GM12891 (cell line): ENCODE results near the gene KLK3.

Source experiments
- DNase-seq: peaks from one replicate; pipeline ENCODE4 v3.0.0; 2011; ENCODE audit warnings: low spot score; ENCODE audit not compliant: insufficient read length
- FAIRE-seq: peaks from 2 replicates; lab custom pipeline; 2011; peaks lifted over from hg19 to GRCh38; lab: Jason Lieb, UNC
- PAX5 ChIP-seq: IDR thresholded peaks from 2 replicates; pipeline ENCODE4 v1.6.1; 2011; ENCODE audit warnings: low read length, moderate library complexity, mild to moderate bottlenecking; ENCODE audit not compliant: insufficient read depth, severe bottlenecking
- POLR2A ChIP-seq: IDR thresholded peaks from 2 replicates; pipeline ENCODE4 v1.6.1; 2011; ENCODE audit warnings: low read depth, low read length, control low read depth
- POLR2AphosphoS5 ChIP-seq: IDR thresholded peaks from 2 replicates; pipeline ENCODE4 v1.6.1; 2011; ENCODE audit warnings: low read depth, low read length, control low read depth
- POU2F2 ChIP-seq: IDR thresholded peaks from 2 replicates; pipeline ENCODE4 v1.6.1; 2011; ENCODE audit warnings: low read depth, mild to moderate bottlenecking, control low read depth, low read length, moderate library complexity
- SPI1 ChIP-seq: IDR thresholded peaks from 2 replicates; pipeline ENCODE4 v1.6.1; 2011; ENCODE audit warnings: low read depth, low read length, control low read depth
- TAF1 ChIP-seq: IDR thresholded peaks from 2 replicates; pipeline ENCODE4 v1.6.1; 2011; ENCODE audit warnings: low read depth, low read length, control low read depth

The KLK3 gene

DNA sequence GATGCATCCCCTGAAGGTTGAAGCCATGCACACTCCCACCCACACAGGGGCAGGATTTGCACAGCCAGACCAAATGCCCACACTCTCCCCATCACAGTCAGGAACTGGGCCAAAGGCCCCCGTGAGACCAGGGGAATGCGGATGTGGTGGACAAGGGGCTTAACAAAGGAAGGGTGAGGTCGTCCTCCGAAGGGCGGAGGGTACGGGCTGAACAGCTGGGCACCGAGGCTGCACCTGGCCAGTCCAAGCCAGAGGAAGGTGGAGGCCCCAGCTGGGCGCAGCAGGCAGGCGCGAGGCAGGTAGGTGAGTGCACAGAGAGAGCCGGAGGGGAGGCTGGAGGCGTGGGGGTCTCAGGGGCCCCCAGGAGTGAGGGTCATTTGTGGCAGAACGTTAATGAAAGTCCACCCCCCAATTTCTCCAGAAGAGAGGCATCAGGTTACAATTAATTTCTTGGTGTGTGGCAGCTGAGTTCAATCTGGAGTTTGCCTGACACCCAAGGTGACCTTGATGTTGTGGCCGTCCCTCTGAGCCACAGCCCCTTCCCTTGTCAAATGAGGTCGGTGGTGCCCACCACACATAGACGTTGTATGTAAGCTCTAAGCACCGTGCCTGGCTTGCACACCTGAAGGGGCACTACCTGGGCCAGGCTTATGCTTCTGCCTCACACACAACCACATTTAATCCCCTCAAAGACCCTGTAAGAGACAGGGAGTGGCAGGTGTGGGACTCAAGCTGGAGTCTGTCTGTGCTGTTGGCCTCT is 24.3 kb upstream of the KLK3 start:
- DNase-seq (no peak), FAIRE-seq (no peak)
- TF ChIP-seq POLR2AphosphoS5 (no peak), POLR2A (no peak), SPI1 (no peak), PAX5 (no peak), TAF1 (no peak), POU2F2 (no peak)

- DNase-seq, result no peak
- no peak for TF ChIP-seq SPI1
- FAIRE-seq, result no peak
Measured at GRCh38 chr19:50831026-50831396, 23.7 kb upstream of the KLK3 start.

DNA sequence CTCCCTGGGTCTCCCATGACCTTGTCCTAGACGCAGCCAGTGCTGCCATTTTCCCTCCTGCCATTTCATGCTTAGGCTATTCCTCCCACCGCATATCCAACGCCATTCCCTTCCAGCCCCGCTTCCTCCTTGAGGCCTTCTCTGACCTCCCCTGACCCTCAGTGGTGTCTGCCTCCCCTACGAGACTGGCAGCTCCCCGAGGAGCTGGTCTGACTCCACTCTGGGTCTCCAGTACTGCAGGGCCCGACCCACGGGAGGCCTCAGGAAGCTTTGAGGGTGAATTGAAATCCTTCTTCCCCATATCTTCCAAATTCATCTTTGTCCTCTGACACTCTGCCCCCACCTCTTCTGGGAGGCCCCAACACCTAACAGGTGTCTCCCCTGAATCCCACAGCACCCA is 22.0 kb upstream of the KLK3 start:
- no peak for TF ChIP-seq POLR2AphosphoS5
- TF ChIP-seq SPI1, result no peak
- TF ChIP-seq POU2F2, result no peak
- TF ChIP-seq POLR2A, result no peak
- TF ChIP-seq PAX5, result no peak
- no peak for TF ChIP-seq TAF1
- FAIRE-seq (no peak), DNase-seq (no peak)

- no peak for DNase-seq
- no peak for FAIRE-seq
- no peak for TF ChIP-seq PAX5
- TF ChIP-seq SPI1, result no peak
- TF ChIP-seq TAF1, result no peak
- TF ChIP-seq POU2F2, result no peak
- no peak for TF ChIP-seq POLR2AphosphoS5
- TF ChIP-seq POLR2A, result no peak
Measured at GRCh38 chr19:50833117-50833801, 21.5 kb upstream of the KLK3 start, which contains the start of gene KLK15. Gene KLK15 (minus strand): TSS chr19:50833574. CDS start chr19:50831492, 2,082 bp downstream.

GRCh38 chr19:50833802-50834167 is 20.9 kb upstream of the KLK3 start:
- TF ChIP-seq POU2F2, result no peak
- no peak for TF ChIP-seq POLR2AphosphoS5
- no peak for TF ChIP-seq PAX5
- no peak for TF ChIP-seq POLR2A
- no peak for TF ChIP-seq TAF1
- TF ChIP-seq SPI1, result no peak
- no peak for FAIRE-seq
- DNase-seq, result no peak

GRCh38 chr19:50835103-50835784 is 19.5 kb upstream of the KLK3 start:
- DNase-seq, result no peak
- TF ChIP-seq PAX5 (no peak), POLR2AphosphoS5 (no peak), POLR2A (no peak), SPI1 (no peak), POU2F2 (no peak), TAF1 (no peak)
- FAIRE-seq, result no peak

GRCh38 chr19:50835785-50836542 is 18.8 kb upstream of the KLK3 start:
- peak; percentile 97 for FAIRE-seq

GRCh38 chr19:50836543-50837195 is 18.0 kb upstream of the KLK3 start:
- no peak for FAIRE-seq
- TF ChIP-seq POU2F2 (no peak), POLR2A (no peak), SPI1 (no peak), POLR2AphosphoS5 (no peak), TAF1 (no peak), PAX5 (no peak)
- DNase-seq, result no peak

More at GRCh38 chr19:50835785-50836542, 18.8 kb upstream of the KLK3 start:
- peak; percentile 88 for DNase-seq
- TF ChIP-seq SPI1, result no peak
- TF ChIP-seq POLR2AphosphoS5, result 0 out of 2 replicates have a peak, but pooled peaks have one; percentile 47
- TF ChIP-seq POLR2A, result peak; percentile 64

- FAIRE-seq, result peak; percentile 40
- TF ChIP-seq TAF1 (no peak), POLR2A (no peak), PAX5 (no peak), POU2F2 (no peak), SPI1 (no peak), POLR2AphosphoS5 (no peak)
- DNase-seq, result no peak
Measured at GRCh38 chr19:50837300-50837699, 17.4 kb upstream of the KLK3 start.
